Measurements from ENCODE around the gene SAE1.

DNA sequence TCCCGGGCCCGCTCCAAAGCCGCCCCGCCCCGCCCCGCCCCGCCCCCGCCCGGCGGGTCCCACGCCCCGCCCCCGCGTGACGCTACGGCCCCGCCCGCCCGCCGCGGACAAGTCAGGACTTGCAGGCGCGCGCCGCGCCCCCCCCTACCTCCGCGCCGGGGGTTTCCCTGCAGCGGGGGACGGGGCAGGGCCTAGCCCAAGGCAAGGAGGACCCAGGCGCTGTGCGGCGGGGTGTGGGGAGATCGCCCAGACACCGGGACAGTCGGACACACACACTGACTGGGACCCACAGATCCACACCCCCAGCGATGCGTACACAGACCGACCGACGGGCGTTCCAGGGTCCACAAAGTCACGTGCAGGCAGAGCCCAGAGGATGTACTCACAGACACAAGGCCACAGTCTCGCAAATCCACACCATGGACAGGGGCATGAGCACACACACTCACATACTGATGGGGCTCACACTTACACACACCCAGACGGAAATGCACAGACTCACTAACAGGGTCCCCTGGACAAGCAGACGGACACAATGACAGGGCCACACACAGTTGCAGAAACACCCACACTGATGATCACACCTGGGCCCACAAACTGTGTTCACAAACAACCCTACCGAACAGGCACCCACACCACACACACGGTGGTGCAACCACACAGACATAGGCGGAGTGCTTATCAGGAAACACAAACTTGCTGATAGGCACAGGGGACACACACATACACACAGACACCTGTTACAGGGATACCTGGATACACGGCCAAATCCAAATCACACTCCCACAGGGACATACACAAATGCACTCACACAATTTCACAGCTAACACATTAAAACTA, 100.8 kb downstream of the SAE1 start:
- TF ChIP-seq, protein P1, sequence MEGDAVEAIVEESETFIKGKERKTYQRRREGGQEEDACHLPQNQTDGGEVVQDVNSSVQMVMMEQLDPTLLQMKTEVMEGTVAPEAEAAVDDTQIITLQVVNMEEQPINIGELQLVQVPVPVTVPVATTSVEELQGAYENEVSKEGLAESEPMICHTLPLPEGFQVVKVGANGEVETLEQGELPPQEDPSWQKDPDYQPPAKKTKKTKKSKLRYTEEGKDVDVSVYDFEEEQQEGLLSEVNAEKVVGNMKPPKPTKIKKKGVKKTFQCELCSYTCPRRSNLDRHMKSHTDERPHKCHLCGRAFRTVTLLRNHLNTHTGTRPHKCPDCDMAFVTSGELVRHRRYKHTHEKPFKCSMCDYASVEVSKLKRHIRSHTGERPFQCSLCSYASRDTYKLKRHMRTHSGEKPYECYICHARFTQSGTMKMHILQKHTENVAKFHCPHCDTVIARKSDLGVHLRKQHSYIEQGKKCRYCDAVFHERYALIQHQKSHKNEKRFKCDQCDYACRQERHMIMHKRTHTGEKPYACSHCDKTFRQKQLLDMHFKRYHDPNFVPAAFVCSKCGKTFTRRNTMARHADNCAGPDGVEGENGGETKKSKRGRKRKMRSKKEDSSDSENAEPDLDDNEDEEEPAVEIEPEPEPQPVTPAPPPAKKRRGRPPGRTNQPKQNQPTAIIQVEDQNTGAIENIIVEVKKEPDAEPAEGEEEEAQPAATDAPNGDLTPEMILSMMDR (IDR thresholded peaks at IDR 0.05) = no peak
- TF ChIP-seq NR3C1 (IDR thresholded peaks at IDR 0.05) = no peak
- TF ChIP-seq EHMT2 (IDR thresholded peaks at IDR 0.05; ENCODE audit: low read depth) = no peak
- no peak for TF ChIP-seq HOXA7 (CRISPR knock-in tag; IDR thresholded peaks at IDR 0.05)
- TF ChIP-seq JUN (IDR thresholded peaks at IDR 0.05) = peak; percentile 53 to 86; a peak in 4 of 5 replicates
- TF ChIP-seq GATA3 (IDR thresholded peaks at IDR 0.05; ENCODE audit: borderline replicate concordance) = 0 out of 2 replicates have a peak, but pooled peaks have one; percentile 42
- TF ChIP-seq SMC3 (IDR thresholded peaks at IDR 0.05) = no peak
- TF ChIP-seq EP300 (IDR thresholded peaks at IDR 0.05) = no peak
- no peak for TF ChIP-seq RNF2 (IDR thresholded peaks at IDR 0.05; ENCODE audit: borderline replicate concordance, low read depth)
- no peak for TF ChIP-seq RAD21 (conservative IDR thresholded peaks at IDR 0.05 in 1 of 2, IDR thresholded peaks at IDR 0.05 in 1 of 2)
- no peak for TF ChIP-seq PBX3 (IDR thresholded peaks at IDR 0.05)
- no peak for TF ChIP-seq ZC3H11A (IDR thresholded peaks at IDR 0.05)
- peak; percentile 81 for TF ChIP-seq USF2 (IDR thresholded peaks at IDR 0.05)
- no peak for TF ChIP-seq FOSL2 (IDR thresholded peaks at IDR 0.05)
- TF ChIP-seq FOSL2 (CRISPR knock-in tag; IDR thresholded peaks at IDR 0.05) = no peak
